ENCODE measurements around the gene NCAM1.

GRCh38 chr11:113118104-113118503 lies 156.9 kb downstream of the NCAM1 start:
- no peak for TF ChIP-seq POLR2AphosphoS5 (IDR thresholded peaks at IDR 0.05; ENCODE audit: insufficient read depth in 1 of 2, low read depth in 1 of 2)
- no peak for TF ChIP-seq CTCF (IDR thresholded peaks at IDR 0.05)

All from vagina (tissue), 2 donors.